GM12801 (cell line): ENCODE data around the gene VWF.

Experiments
- CTCF ChIP-seq: IDR thresholded peaks from one replicate; pipeline ENCODE4 v1.5.1; 2011; ENCODE audit warnings: control low read depth; ENCODE audit not compliant: insufficient read length; ENCODE audit errors: extremely low read depth

VWF gene

GRCh38 chr12:6068227-6068626, 56.2 kb downstream of the VWF start:
- TF ChIP-seq CTCF: no peak

- TF ChIP-seq CTCF: no peak
Measured at GRCh38 chr12:6067152-6067916, 57.1 kb downstream of the VWF start.

GRCh38 chr12:6066651-6067050, 57.8 kb downstream of the VWF start:
- no peak for TF ChIP-seq CTCF

GRCh38 chr12:6065863-6066199, 58.6 kb downstream of the VWF start:
- no peak for TF ChIP-seq CTCF

- TF ChIP-seq CTCF: no peak
Measured at GRCh38 chr12:6065131-6065862, 59.2 kb downstream of the VWF start.

- TF ChIP-seq CTCF: no peak
Measured at GRCh38 chr12:6062757-6063735, 61.4 kb downstream of the VWF start.

- no peak for TF ChIP-seq CTCF
Measured at GRCh38 chr12:6062395-6062756, 62.1 kb downstream of the VWF start.
